ENCODE data around the gene HORMAD2.
"Not testable (repeated sequence)": the region's sequence is repeated elsewhere in the genome, so short reads cannot be mapped to it uniquely, and the experiment has no call there.

The HORMAD2 gene

DNA sequence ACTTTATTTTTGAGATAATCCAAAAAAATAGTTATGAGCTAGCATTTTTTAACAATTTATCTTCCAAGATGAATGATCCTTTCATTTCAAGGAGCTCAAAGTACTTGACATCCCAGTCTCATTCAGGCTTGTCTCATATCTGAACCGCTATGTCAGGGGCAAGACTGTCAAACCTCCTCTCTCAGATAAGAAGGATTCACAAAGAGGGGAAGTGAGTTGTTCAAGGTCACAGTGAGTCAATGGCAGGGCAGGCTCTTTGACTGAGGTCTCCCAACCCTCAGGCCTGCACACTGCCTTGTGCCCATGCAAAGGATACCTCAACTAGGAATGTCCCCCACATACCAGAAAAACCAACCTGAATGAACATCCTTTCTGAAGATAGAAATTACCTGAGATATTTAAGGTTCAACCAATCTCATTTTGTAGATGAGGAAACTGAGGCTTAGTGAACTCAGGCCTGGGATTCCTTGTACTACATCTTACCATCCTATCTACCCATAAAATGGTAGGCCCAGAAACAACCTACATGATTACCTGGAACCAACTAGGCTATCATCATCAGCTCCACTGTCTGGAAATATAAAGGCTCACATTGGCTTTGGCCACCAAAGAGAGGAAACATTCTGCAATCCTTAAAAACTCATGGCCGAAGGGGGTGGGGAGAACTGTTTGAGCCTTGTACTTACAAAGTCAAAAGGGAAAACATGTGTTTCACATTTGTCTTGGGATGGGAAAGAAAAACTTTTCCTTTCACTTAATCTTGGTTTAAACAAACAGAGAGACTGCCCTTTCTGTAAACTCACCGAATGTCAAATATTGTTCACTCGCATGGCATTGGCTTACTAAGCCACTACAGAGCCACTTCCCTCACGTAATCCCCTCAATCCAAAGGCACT is 115.2 kb downstream of the HORMAD2 start:
- DNase-seq = no peak

- DNase-seq = peak; percentile 67
These were observed 116.0 kb downstream of the HORMAD2 start for GRCh38 chr22:30196141-30196879.

DNA sequence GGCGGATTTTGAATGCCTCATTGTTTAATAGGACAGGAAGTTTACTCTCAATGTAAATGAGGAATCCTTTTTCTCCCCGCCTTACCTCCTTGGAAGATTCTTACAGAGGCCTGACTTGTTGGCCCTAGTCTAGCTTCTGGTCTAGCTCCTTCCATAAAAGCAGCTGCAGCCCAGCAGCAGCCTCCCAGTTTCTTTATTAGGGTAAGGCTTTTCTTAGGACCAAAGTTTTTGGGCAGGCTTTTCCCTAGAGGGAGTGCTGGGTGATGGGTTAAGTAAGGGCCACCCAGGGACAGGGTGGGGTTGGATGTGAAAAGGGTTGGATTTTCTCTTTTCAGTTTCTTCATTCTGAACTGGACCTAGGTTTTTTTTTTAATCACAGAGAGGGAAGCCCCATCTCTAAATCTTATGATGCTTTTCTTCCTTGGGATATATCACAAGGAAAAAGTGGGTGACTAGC is 116.6 kb downstream of the HORMAD2 start:
- DNase-seq = no peak

- DNase-seq = no peak
These were observed 117.1 kb downstream of the HORMAD2 start for GRCh38 chr22:30197389-30197788.

- no peak for DNase-seq
These were observed 118.0 kb downstream of the HORMAD2 start for GRCh38 chr22:30198152-30198825.

DNA sequence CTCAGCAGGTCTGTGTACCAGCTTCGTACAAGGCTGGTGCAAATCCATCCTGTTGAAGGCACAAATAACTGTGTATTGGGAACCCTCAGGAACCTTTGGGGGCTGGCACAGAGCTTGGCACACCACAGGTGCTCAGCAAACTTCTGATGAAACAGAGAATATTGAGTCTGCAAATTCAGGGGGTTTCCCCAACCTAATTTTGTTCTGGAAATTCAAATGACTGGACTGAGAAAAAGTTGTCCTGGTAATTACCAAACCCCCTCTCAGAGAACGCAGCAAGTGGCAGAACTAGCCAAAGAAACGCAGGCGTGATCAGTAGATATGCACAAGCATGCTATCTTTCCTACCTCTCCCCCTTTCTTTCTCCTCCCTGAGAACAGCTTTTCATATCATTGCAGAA is 118.7 kb downstream of the HORMAD2 start:
- DNase-seq = no peak

- DNase-seq = not testable (repeated sequence)
These were observed 120.6 kb downstream of the HORMAD2 start for GRCh38 chr22:30200905-30201304.

GRCh38 chr22:30201945-30202344 is 121.7 kb downstream of the HORMAD2 start:
- DNase-seq = no peak

- DNase-seq = no peak
These were observed 122.3 kb downstream of the HORMAD2 start for GRCh38 chr22:30202531-30203006.

- DNase-seq = no peak
These were observed 123.9 kb downstream of the HORMAD2 start for GRCh38 chr22:30204015-30204741.

DNA sequence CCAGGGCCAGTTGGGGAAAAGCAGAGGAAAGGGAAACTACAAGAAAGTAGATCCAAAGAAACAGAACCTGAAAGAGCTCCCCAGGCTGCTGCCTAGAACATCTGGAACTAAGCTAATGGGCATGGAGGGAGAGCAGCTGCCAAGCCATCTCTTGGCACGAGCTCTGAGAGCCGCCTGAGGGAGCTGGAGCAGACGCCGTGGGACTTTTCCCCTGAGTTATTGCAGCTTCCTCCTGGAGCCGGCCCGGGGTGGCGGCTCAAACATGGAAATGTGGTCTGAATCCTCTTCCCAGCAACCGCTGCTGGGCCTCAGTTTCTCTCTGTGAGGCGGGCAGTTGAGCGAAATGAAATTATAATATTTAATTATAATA is 124.5 kb downstream of the HORMAD2 start:
- no peak for DNase-seq

- no peak for DNase-seq
These were observed 125.2 kb downstream of the HORMAD2 start for GRCh38 chr22:30205281-30206115.

DNA sequence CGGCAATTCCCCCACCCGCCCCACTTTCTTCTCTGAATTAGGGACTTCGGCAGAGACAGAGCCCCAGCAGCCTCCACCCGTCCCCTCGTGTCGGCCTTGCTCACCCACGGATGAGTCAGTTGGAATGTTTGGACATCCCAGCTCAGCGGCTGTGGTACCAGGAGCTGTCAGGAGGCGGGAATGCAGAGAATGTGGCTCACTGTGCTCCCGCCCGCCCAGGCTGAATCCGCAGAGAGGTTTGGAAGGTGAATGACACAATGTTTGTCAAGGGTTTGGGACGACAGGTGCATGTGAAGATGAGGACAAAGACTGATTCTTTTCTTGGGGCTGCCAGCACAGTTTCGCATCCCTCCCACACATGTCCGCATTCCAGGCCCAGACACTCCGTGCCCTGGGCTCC is 126.7 kb downstream of the HORMAD2 start:
- no peak for DNase-seq

DNA sequence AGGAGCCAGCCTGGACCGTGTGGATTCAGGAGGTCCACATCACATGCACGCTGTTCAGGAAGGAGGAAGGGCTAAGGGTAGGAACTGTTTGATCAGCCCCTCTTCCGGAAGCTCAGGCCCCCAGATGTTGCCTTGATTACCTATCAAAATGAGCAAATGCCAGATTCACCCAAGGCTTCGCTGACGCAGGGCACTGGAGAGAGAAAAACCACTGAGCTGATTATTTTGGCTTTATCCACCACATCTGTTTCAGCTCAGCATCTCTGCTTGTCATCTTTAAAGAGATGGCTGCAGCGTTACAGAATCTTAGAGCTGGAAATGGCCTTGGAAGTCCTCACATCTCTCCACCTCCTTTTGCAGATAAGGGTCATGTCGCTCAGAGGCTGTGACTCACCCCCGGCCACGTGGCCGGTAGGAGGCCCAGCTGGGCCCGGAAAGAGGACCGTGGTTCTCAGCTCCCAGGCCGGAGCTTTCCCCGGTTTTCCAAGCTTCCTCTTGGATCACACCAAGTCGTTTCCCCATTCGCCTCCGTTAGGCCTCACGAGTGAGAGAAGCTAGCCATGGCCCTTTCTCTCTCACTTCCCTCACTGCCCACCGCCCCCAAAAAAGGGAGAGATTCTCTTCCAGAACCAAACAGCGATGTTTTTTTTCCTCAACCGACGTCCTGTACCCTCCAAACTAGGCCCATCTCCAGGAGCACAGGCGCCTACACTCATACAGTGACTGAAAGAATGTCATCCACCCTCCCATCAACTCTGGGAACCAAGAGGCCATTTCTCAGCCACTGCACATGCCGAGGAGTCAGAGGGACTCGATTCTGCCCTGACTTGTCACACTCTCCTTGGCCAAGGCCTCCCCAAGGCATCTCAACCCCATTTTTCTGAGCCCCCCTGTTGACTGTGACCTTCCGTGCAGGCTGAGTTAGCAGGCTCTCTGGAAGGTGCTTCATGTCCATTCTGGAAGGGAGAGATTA is 128.7 kb downstream of the HORMAD2 start:
- DNase-seq = no peak

GRCh38 chr22:30209642-30210041 is 129.4 kb downstream of the HORMAD2 start:
- DNase-seq = no peak

- no peak for DNase-seq
These were observed 130.1 kb downstream of the HORMAD2 start for GRCh38 chr22:30210235-30210909.

DNA sequence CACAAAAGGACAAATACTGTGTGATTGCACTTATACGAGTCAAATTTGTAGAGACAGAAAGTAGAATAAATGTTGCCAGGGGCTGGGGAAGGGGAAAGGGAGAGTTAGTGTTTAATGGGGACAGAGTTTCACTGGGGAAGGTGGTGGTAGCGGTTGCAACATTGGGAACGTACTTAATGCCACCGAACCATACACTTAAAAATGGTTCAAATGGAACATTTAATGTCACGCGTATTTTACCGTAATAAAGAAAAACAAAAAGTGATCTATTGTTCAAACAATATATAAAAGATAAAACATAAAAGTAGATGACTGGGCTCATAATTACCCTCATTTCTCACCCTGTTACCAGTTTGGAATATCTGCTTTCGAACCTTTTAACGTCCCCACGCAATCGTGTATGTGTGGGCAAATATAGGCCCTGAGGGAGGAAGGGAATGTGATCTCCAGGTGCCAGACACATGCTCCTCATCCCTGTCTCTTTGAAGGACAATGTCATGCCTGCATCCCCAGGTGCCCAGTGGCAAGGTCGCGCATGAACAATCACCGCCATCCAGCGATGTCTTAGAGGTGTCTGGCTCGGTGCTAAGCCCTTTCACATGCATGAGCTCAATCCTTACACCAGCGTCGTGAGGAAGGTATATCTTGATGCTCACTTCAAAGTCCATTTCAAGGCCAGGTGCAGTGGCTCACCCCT is 131.0 kb downstream of the HORMAD2 start:
- no peak for DNase-seq

GRCh38 chr22:30212363-30212995 is 132.2 kb downstream of the HORMAD2 start:
- DNase-seq = no peak

DNA sequence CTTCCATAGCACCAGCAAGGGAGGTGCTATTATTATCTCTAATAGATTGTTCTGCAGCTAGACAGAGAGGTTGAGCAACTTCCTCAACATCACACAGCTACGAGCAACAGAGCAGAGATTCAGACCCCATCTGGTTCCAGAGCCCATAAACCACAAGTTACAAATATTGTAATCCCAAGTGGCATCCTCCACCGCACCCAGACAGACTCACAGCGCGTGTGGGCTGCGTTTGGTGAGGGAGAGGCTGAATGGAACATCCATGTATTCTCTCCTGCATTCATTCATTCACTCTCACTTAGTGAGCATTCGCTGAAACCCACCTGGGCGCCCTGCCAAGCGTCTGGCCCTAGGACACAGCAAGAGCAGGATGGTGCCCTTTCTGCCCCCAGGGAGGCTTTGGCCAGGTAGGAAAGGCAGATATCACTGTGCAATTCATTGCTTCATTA is 132.8 kb downstream of the HORMAD2 start:
- DNase-seq = no peak

Data from NCI-H1092 (cell line).